SJSA1 (cell line): ENCODE data around the gene CREBBP. TPM values are rescaled to one million over a fixed set of nuclear protein-coding genes. Genes with fewer than 3 reads are reported as not detected.
"Not testable (repeated sequence)": the region's sequence is repeated elsewhere in the genome, so short reads cannot be mapped to it uniquely, and the experiment has no call there.

Source experiments
- DNase-seq, 2 experiments: peaks; one replicate each; pipeline ENCODE4 v3.0.0-alpha.2; 2015 to 2020; ENCODE audit warnings: low spot score in 2 of 2, low read depth in 1 of 2
- H3K27ac ChIP-seq: fragments of 250-450 bp; sonication (Bioruptor Pico); 2 replicates; pipeline ENCODE4 v1.5.1; 2020; ENCODE audit warnings: mild to moderate bottlenecking, moderate library complexity
- H3K27me3 ChIP-seq: fragments of 250-450 bp; sonication (Bioruptor Pico); replicated peaks from 2 replicates; pipeline ENCODE4 v1.5.1; 2020; ENCODE audit warnings: mild to moderate bottlenecking, moderate library complexity
- H3K36me3 ChIP-seq: fragments of 250-450 bp; sonication (Bioruptor Pico); 2 replicates; pipeline ENCODE4 v1.5.1; 2020; ENCODE audit warnings: mild to moderate bottlenecking
- H3K4me1 ChIP-seq: fragments of 250-450 bp; sonication (Bioruptor Pico); replicated peaks from 2 replicates; pipeline ENCODE4 v1.6.1; 2021; ENCODE audit warnings: mild to moderate bottlenecking
- H3K4me3 ChIP-seq: fragments of 250-450 bp; sonication (Bioruptor Pico); 2 replicates; pipeline ENCODE4 v1.5.1; 2020; ENCODE audit warnings: mild to moderate bottlenecking
- H3K9me3 ChIP-seq: fragments of 250-450 bp; sonication (Bioruptor Pico); replicated peaks from 2 replicates; pipeline ENCODE4 v1.5.1; 2020; ENCODE audit warnings: mild to moderate bottlenecking
- total RNA-seq: library from RNA; depleted of rRNA; stranded (reverse); fragments of >200 nt; shearing (Covaris generic); gene quantifications from 2 replicates; pipeline ENCODE4 v1.2.3, GENCODE V29; 2014; rRNA removed

The CREBBP gene
- total RNA-seq, result 6.4 and 16.8 TPM in 2 replicates

DNA sequence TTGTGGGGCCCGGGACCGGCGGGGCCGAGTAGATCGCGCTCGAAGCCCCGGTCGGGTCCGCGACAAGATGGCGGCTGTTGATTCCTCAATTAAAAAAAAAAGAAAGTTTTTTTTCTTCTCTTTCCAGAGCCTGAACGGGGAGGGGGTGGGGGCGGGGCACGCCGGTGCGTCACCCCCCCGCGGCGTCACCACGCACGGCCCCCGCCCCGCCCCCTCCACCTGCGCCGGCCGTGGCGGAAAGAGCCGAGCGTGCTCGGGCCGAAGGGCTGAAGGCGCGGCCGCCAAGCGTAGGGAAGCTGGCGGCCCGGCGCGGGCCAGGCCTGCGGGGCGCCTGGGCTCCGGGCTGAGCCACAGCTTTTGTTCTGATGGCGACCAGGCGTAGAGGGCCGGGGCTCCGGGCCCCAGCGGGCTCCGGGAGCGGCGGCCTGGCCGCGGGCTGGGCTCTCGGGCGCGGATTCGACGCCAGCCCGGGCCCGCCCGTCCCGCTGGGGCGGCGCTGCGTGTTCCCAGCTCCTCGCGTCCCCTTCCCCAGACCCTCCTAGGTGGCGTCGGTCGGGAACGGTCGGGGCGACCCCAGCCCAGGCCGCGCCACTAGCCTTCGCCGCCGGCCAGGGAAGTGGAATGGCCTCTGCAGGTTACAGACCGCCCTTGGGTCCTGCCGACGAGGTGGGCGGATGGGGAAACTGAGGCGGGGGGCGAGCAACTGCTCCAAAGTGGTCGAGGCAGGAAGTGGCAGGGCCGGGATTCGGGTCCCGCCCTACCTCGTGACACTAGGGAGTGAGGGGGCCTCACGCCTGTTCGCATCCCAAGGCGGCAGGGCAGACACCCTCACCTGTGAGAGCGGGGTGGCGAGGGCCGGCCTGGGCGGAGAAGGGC, at the start of gene CREBBP:
TSS of gene CREBBP (minus strand) at position 91 of the 876 bp plus-strand sequence. CDS start 797 bp downstream, outside the sequence.
- Histone ChIP-seq H3K36me3 (peaks cover 35% of the 10 kb centered on the region), H3K27ac (peak within 1 kb of the TSS; percentile 86), H3K27me3 (no peaks in the 10 kb centered on the region), H3K4me1 (peaks cover 24% of the 10 kb centered on the region), H3K4me3 (peak within 1 kb of the TSS; percentile 88), H3K9me3 (peaks cover 7% of the 10 kb centered on the region; the same call in 1 of the 2 replicates)
- DNase-seq, result peak; percentile 75 to 79

DNA sequence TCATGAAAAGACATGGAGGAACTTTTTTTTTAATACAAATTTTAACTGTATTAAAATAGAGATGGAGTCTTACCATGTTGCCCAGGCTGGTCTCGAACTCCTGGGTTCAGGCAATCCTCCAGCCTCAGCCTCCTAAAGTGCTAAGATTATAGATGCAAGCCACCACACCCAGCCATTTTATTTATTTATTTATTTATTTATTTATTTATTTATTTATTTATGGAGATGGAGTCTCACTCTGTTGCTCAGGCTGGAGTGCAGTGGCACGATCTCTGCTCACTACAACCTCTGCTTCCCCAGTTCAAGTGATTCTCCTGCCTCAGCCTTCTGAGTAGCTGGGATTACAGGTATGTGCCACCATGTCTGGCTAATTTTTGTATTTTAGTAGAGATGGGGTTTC, 46.6 kb upstream of the CREBBP start:
- H3K9me3 ChIP-seq, H3K4me1 ChIP-seq, H3K27ac ChIP-seq, H3K36me3 ChIP-seq, H3K4me3 ChIP-seq, DNase-seq, H3K27me3 ChIP-seq: not testable (repeated sequence)

DNA sequence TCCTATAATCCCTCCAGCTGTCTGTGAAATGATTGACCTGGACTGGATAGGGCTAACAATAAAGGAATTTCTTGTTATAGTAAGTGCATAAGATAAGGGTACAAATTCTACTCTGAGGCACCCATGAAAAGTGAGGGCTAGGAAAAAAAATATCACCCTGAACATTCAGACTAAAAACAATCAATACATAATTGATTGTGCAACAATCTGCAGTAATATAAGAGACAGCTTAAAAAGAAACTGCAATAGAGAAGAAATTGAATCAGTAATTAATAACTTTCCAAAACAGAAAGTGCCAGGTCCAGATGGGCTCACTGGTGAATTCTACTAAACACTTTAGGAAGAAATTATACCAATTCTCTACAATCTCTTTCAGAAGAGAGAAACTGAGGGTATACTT, 44.2 kb upstream of the CREBBP start:
- Histone ChIP-seq H3K27me3 (no peaks in the 10 kb centered on the region), H3K4me1 (no peaks in the 10 kb centered on the region), H3K36me3 (no peaks in the 10 kb centered on the region), H3K27ac (no peak overlapping the region), H3K4me3 (no peak overlapping the region), H3K9me3 (0 out of 2 replicates have a peak, but pooled peaks cover 2% of the 10 kb centered on the region)
- DNase-seq, result no peak

DNA sequence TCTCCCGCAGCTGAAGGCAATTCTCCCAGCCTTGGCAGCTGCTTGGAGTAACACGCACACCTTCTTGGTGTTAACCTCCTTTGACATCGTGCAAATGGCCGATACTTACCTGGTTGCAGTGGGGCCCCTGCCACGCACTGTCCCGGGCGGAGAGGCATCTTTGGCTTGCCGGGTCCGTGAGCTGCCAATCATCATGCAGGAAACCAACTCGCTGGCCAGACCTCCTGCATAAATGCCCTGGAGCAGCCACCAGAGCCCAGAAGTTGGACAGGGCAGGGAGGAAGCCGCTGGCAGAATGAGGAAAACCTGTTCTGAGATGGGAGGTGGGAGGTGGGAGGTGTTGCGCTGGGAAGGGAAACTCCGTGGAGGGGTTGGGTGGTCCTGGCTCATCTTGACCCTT, 41.7 kb upstream of the CREBBP start:
- no peaks in the 10 kb centered on the region for H3K36me3 ChIP-seq
- H3K27me3 ChIP-seq, result no peaks in the 10 kb centered on the region
- H3K4me3 ChIP-seq, result no peak overlapping the region
- no peaks in the 10 kb centered on the region for H3K4me1 ChIP-seq
- H3K27ac ChIP-seq, result no peak overlapping the region
- 0 out of 2 replicates have a peak, but pooled peaks cover 6% of the 10 kb centered on the region for H3K9me3 ChIP-seq
- DNase-seq, result no peak

DNA sequence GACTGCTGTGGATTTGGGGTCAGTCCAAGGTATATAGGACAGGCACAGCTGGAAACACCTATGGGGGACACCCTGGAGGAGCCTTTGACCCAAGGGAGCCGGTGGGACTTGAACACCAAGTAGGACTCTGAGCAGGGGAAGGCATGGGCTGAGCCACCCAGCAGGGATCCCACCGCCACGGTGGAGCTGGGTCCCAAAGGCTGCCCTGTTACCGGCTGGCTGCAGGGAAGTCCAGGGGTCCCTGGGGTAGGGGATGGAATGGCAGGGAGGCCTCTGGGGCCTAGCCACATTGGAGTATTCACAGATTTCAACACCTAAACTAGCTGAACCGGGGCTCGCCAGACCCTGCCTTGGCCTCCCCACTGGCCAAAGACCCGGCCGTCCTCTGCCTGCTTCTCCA, 39.7 kb upstream of the CREBBP start:
- 0 out of 2 replicates have a peak, but pooled peaks cover 10% of the 10 kb centered on the region for H3K9me3 ChIP-seq
- H3K27ac ChIP-seq, result no peak overlapping the region
- no peak for DNase-seq
- H3K4me3 ChIP-seq, result no peak overlapping the region
- H3K36me3 ChIP-seq, result no peaks in the 10 kb centered on the region
- H3K4me1 ChIP-seq, result no peaks in the 10 kb centered on the region
- no peaks in the 10 kb centered on the region for H3K27me3 ChIP-seq

DNA sequence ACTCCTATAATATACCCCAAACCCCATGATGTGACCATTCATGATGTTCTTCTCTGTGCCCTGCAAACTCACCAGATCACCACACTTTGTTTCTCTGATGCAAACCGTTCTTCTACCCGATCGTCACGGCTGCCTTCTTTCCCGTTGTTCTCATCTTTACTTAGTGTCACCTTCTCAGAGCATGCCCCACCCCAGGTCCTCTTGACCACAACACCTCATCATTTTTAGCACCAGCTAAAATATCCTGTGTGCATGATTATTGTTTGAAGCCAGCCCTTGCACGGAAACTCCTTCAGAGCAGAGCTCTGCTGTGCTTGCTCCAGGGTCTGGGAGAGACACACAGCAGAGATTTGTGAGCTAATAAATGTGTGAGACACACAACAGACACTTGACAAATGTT, 38.9 kb upstream of the CREBBP start:
- Histone ChIP-seq H3K9me3 (0 out of 2 replicates have a peak, but pooled peaks cover 10% of the 10 kb centered on the region), H3K36me3 (no peaks in the 10 kb centered on the region), H3K4me1 (no peaks in the 10 kb centered on the region), H3K4me3 (no peak overlapping the region), H3K27me3 (no peaks in the 10 kb centered on the region), H3K27ac (no peak overlapping the region)
- no peak for DNase-seq

DNA sequence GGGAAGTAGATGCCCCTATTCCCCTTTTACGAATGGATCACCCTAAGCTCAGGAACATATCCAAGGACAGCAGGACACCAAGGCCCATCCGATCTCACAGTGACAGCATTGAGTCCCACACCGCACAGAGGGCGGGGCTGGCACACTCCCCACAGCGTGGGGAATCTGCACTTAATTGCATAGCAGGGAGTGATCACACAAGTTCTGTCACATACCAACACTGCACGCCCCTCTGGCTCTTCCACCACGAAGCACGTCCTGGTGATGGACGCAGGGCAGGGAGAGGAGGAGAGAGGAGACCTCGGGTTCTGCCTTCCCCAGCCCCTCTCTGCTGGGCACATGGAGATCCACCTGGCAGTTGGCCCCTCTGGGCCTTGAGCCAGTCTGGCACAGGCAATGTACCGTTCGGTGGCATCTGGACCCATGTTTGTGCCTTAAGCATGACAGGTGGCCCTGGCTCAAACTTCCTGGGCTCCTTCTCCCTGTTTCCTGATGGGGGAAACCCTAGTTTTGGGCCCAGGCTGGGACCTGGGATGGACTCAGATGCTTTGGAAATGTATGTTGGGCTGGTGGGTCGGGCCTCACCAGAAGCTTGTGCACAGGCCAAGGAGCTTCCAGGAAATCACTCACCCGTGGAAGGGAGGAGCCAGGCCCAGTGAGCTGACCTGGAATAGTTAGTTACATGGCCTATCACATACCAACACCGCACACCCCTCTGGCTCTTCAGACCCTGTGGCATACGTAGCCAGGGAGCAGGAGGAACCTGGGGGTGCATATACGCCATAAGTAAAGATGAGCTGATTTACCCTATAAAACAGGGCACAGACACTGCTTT, 35.1 kb upstream of the CREBBP start:
- Histone ChIP-seq H3K27ac (no peak overlapping the region), H3K4me1 (no peaks in the 10 kb centered on the region), H3K36me3 (no peaks in the 10 kb centered on the region), H3K9me3 (0 out of 2 replicates have a peak, but pooled peaks cover 10% of the 10 kb centered on the region), H3K4me3 (no peak overlapping the region), H3K27me3 (no peaks in the 10 kb centered on the region)
- no peak for DNase-seq

DNA sequence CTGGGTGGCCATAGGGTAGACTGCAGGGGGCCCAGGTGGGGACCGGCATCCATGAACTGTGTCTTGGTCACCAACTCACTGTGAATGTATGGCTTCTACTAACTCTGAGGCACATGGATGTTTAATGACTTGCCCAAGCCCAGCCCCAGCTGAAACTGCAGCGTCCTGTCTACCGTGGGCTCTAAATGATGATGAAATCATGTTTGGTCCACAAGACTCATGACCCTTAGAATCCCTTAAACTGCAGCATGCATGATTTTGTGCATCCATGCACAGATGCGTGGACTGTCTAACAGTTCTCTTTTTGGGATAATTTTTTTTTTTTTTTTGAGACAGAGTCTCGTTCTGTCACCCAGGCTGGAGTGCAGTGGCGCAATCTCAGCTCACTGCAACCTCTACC, 32.4 kb upstream of the CREBBP start:
- Histone ChIP-seq H3K9me3 (0 out of 2 replicates have a peak, but pooled peaks cover 4% of the 10 kb centered on the region), H3K4me1 (no peaks in the 10 kb centered on the region), H3K27me3 (no peaks in the 10 kb centered on the region), H3K36me3 (no peaks in the 10 kb centered on the region), H3K27ac (no peak overlapping the region), H3K4me3 (no peak overlapping the region)
- no peak for DNase-seq

DNA sequence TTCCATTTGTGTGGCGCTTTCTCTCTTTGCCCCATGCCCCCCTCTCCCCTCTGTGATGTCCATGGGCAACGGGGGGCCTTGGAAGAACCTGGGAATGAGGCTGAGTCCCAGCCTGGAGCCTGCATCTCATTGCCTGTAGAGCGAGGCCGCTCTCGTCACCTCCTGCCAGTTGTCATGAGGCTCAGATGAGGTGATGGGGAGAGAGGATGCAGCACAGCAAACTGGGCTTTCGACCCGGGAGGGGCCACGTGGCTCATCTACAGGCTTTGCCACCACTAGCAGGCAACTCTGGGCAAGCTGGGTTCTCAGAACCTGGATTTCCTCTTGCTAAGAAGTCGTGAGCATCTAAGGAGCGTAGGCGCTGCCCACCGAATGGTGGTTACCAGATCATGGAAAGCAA, 31.9 kb upstream of the CREBBP start:
- no peak overlapping the region for H3K4me3 ChIP-seq
- no peak for DNase-seq

DNA sequence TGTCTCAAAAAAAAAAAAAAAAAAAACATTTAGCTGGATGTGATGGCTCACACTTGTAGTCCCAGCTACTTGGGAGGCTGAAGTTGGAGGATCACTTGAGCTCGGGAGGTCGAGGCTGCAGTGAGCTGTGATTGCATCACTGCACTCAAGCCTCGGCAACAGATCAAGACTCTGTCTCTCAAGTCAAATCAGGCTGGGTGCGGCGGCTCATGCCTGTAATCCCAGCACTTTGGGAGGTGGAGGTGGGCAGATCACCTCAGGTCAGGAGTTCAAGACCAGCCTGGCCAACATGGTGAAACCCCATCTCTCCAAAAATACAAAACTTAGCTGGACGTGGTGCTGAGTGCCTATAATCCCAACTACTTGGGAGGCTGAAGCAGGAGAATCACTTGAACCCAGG, 31.2 kb upstream of the CREBBP start:
- not testable (repeated sequence) for H3K27me3 ChIP-seq, H3K27ac ChIP-seq, DNase-seq, H3K4me1 ChIP-seq, H3K9me3 ChIP-seq, H3K36me3 ChIP-seq, H3K4me3 ChIP-seq

More for the DNA sequence above, 31.9 kb upstream of the CREBBP start:
- 0 out of 2 replicates have a peak, but pooled peaks cover 4% of the 10 kb centered on the region for H3K9me3 ChIP-seq
- no peak overlapping the region for H3K27ac ChIP-seq
- H3K4me1 ChIP-seq, result no peaks in the 10 kb centered on the region
- no peaks in the 10 kb centered on the region for H3K36me3 ChIP-seq
- H3K27me3 ChIP-seq, result no peaks in the 10 kb centered on the region

DNA sequence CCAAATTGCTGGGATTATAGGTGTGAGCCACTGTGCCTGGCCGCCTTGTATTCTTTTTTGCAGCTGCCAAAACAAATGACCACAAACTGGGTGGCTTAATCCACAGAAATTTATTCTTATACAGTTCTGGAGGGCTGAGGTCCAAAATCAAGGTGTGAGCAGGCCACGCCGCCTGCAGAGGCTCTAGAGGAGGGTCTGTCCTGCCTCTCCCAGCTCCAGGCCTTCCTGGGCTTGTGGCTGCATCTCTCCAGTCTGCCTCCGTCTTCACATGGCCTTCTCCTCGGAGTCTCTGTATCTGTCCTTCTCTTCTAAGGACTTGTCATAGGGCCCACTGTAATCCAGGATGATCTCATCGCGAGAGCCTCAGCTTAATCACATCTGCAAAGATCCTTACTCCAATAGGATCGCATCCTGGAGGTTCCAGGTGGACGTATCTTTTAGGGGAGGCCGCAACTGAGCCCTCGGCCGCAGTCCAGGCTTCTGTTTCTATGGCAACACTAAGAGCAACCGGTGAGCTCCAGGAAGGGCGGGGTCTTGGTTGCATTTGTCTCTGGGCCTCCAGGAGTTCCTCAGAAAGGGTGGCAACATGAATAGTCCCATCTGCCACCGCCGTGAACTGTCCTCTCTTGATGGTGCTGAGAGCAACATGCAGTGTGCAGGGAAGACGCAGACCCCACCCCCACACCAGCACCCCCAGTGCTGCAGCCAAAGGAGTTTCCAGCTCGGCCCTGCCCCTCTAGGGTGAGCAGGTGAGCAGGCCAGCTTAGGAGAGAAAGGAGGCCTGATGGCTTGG, 29.5 kb upstream of the CREBBP start:
- H3K9me3 ChIP-seq, result no peaks in the 10 kb centered on the region
- no peaks in the 10 kb centered on the region for H3K36me3 ChIP-seq
- no peaks in the 10 kb centered on the region for H3K4me1 ChIP-seq
- H3K4me3 ChIP-seq, result no peak overlapping the region
- H3K27ac ChIP-seq, result no peak overlapping the region
- no peaks in the 10 kb centered on the region for H3K27me3 ChIP-seq
- DNase-seq, result no peak

DNA sequence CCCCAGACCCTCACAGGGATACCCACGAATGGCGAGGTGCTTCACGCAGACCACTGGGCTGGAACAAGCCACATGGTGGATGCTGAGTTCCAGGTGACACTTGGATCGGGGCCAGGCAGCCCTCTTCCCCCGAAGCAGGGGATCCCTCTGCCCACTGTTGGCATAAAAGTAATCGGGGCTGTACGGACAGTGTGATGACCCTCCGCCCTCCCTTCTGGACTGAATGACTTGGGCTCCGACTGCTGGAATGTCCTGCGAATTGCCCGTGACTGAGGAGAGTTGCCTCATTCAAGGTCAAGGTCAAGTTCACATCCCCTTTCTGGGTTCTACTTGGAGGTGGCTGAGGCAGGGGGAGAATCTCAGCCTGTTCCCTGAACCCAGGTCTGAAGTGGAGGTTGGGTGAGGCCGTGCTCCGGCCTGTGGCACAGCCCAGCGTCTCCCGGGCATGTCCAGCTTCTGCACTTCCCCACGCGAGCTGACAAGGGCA, 28.5 kb upstream of the CREBBP start:
- Histone ChIP-seq H3K27me3 (no peaks in the 10 kb centered on the region), H3K27ac (no peak overlapping the region), H3K9me3 (no peaks in the 10 kb centered on the region), H3K36me3 (no peaks in the 10 kb centered on the region), H3K4me1 (no peaks in the 10 kb centered on the region), H3K4me3 (no peak overlapping the region)
- DNase-seq, result no peak

DNA sequence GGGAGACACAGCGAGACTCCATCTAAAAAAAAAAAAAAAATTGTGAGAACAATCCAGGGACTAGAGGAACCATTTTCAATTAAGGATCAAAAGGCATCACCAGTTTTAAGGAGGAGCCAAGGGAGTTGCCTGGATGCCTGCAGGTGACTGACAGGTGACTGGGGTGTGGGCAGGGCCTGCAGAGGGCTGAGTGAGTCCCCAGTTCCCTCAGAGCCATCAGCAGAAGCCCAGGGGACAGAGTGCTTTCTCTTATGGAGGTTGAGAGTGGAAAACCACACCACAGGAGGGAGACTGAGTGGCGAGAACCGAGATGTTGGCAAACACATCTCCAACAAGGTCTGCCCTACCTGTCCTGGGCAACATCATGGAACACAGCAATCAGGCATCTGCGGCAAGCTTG, 27.1 kb upstream of the CREBBP start:
- no peak for DNase-seq
- H3K27ac ChIP-seq, result no peak overlapping the region
- no peaks in the 10 kb centered on the region for H3K36me3 ChIP-seq
- no peaks in the 10 kb centered on the region for H3K9me3 ChIP-seq
- no peaks in the 10 kb centered on the region for H3K4me1 ChIP-seq
- no peak overlapping the region for H3K4me3 ChIP-seq
- no peaks in the 10 kb centered on the region for H3K27me3 ChIP-seq
